ENCODE data around the gene TPX2. TPM values are rescaled to one million over a fixed set of nuclear protein-coding genes. Genes with fewer than 3 reads are reported as not detected.

TPX2 gene
- total and polyA plus RNA-seq, 3 experiments from 2014 or later = 1.1 to 62.7 (median 60.3) TPM

- POLR2A ChIA-PET = no interaction called here
- no peak overlapping the region for H3K27ac Mint-ChIP-seq
Observed at GRCh38 chr20:31833130-31833930, 94.2 kb downstream of the TPX2 start.

GRCh38 chr20:31833931-31834521 is 94.9 kb downstream of the TPX2 start:
- CTCF ChIA-PET = interaction anchor here (1.9 to 6.2 kb wide), 2 partner anchors 12 to 13 kb away, joined by 9 to 30 read pairs; no protein-coding TSS in a partner anchor
- H3K27ac Mint-ChIP-seq = peak overlapping the region in 1 of 8 donors; percentile 60
- Histone ChIP-seq H3K4me1 (ENCODE audit: insufficient read depth, low read length) (peaks cover 9% of the 10 kb centered on the region), H3K27ac (ENCODE audit: low read depth, low read length) (no peak overlapping the region), H3K36me3 (ENCODE audit: insufficient read depth, low read length) (no peaks in the 10 kb centered on the region), H3K9me3 (ENCODE audit: low read length) (no peaks in the 10 kb centered on the region), H3K4me3 (ENCODE audit: low read length) (no peak overlapping the region), H3K27me3 (ENCODE audit: insufficient read depth, low read length, poor library complexity, severe bottlenecking) (no peaks in the 10 kb centered on the region)
- peaks cover 7 to 11% (median 10%) of the 10 kb centered on the region in 3 donors for H3K4me1 Mint-ChIP-seq
- no peak overlapping the region for H3K4me3 Mint-ChIP-seq
- H3K27me3 Mint-ChIP-seq = no peaks in the 10 kb centered on the region
- H3K36me3 Mint-ChIP-seq = no peaks in the 10 kb centered on the region
- no peak for DNase-seq
- no peaks in the 10 kb centered on the region for H3K9me3 Mint-ChIP-seq
- POLR2A ChIA-PET = no interaction called here

More at GRCh38 chr20:31833130-31833930, 94.2 kb downstream of the TPX2 start:
- Histone ChIP-seq H3K36me3 (ENCODE audit: insufficient read depth, low read length) (no peaks in the 10 kb centered on the region), H3K27me3 (ENCODE audit: insufficient read depth, low read length, poor library complexity, severe bottlenecking) (no peaks in the 10 kb centered on the region), H3K4me3 (ENCODE audit: low read length) (no peak overlapping the region), H3K27ac (ENCODE audit: low read depth, low read length) (no peak overlapping the region), H3K9me3 (ENCODE audit: low read length) (no peaks in the 10 kb centered on the region), H3K4me1 (ENCODE audit: insufficient read depth, low read length) (peaks cover 9% of the 10 kb centered on the region)
- peaks cover 7 to 11% (median 10%) of the 10 kb centered on the region in 3 donors for H3K4me1 Mint-ChIP-seq
- peak; percentile 11 to 70 (median 48) for DNase-seq
- H3K4me3 Mint-ChIP-seq = no peak overlapping the region
- H3K9me3 Mint-ChIP-seq = no peaks in the 10 kb centered on the region
- CTCF ChIA-PET = interaction anchor here (1.9 to 6.2 kb wide), 2 partner anchors 11 to 14 kb away, joined by 9 to 30 read pairs; no protein-coding TSS in a partner anchor
- H3K27me3 Mint-ChIP-seq = no peaks in the 10 kb centered on the region
- H3K36me3 Mint-ChIP-seq = no peaks in the 10 kb centered on the region

GRCh38 chr20:31835554-31835953 is 96.5 kb downstream of the TPX2 start:
- Histone ChIP-seq H3K9me3 (ENCODE audit: low read length) (no peaks in the 10 kb centered on the region), H3K27ac (ENCODE audit: low read depth, low read length) (no peak overlapping the region), H3K27me3 (ENCODE audit: insufficient read depth, low read length, poor library complexity, severe bottlenecking) (no peaks in the 10 kb centered on the region), H3K4me3 (ENCODE audit: low read length) (no peak overlapping the region), H3K36me3 (ENCODE audit: insufficient read depth, low read length) (no peaks in the 10 kb centered on the region), H3K4me1 (ENCODE audit: insufficient read depth, low read length) (peaks cover 9% of the 10 kb centered on the region)
- peaks cover 7 to 11% (median 10%) of the 10 kb centered on the region in 3 donors for H3K4me1 Mint-ChIP-seq
- no peaks in the 10 kb centered on the region for H3K9me3 Mint-ChIP-seq
- CTCF ChIA-PET = interaction anchor here (1.1 to 6.2 kb wide), 2 partner anchors 12 kb away, joined by 3 to 30 read pairs; no protein-coding TSS in a partner anchor
- H3K27me3 Mint-ChIP-seq = no peaks in the 10 kb centered on the region
- H3K4me3 Mint-ChIP-seq = no peak overlapping the region
- H3K36me3 Mint-ChIP-seq = no peaks in the 10 kb centered on the region
- DNase-seq = no peak
- POLR2A ChIA-PET = no interaction called here
- H3K27ac Mint-ChIP-seq = peak overlapping the region in 1 of 8 donors; percentile 19

- Mint-ChIP-seq H3K4me3 (peak overlapping the region in 1 of 7 donors; percentile 44), H3K27me3 (no peaks in the 10 kb centered on the region), H3K9me3 (no peaks in the 10 kb centered on the region), H3K27ac (peak overlapping the region in 1 of 8 donors; percentile 84), H3K36me3 (no peaks in the 10 kb centered on the region), H3K4me1 (peaks cover 7 to 11% (median 10%) of the 10 kb centered on the region in 3 donors)
- Histone ChIP-seq H3K27ac (ENCODE audit: low read depth, low read length) (no peak overlapping the region), H3K4me3 (ENCODE audit: low read length) (no peak overlapping the region), H3K4me1 (ENCODE audit: insufficient read depth, low read length) (peaks cover 9% of the 10 kb centered on the region), H3K36me3 (ENCODE audit: insufficient read depth, low read length) (no peaks in the 10 kb centered on the region), H3K27me3 (ENCODE audit: insufficient read depth, low read length, poor library complexity, severe bottlenecking) (no peaks in the 10 kb centered on the region), H3K9me3 (ENCODE audit: low read length) (no peaks in the 10 kb centered on the region)
- CTCF ChIA-PET = interaction anchor here (1.1 to 6.2 kb wide), 3 partner anchors 11 to 14 kb away, joined by 3 to 30 read pairs (median 7); no protein-coding TSS in a partner anchor
- no peak for DNase-seq
- POLR2A ChIA-PET = no interaction called here
Observed at GRCh38 chr20:31835977-31836852, 97.1 kb downstream of the TPX2 start.

- H3K36me3 Mint-ChIP-seq = no peaks in the 10 kb centered on the region
- no peaks in the 10 kb centered on the region for H3K27me3 Mint-ChIP-seq
- Histone ChIP-seq H3K27me3 (ENCODE audit: insufficient read depth, low read length, poor library complexity, severe bottlenecking) (no peaks in the 10 kb centered on the region), H3K4me1 (ENCODE audit: insufficient read depth, low read length) (peaks cover 9% of the 10 kb centered on the region), H3K27ac (ENCODE audit: low read depth, low read length) (no peak overlapping the region), H3K4me3 (ENCODE audit: low read length) (no peak overlapping the region), H3K36me3 (ENCODE audit: insufficient read depth, low read length) (no peaks in the 10 kb centered on the region), H3K9me3 (ENCODE audit: low read length) (no peaks in the 10 kb centered on the region)
- H3K9me3 Mint-ChIP-seq = no peaks in the 10 kb centered on the region
- H3K4me3 Mint-ChIP-seq = no peak overlapping the region
- ChIA-PET CTCF (interaction anchor here (1.1 to 6.2 kb wide), 3 partner anchors 10 to 15 kb away, joined by 3 to 30 read pairs (median 7); no protein-coding TSS in a partner anchor), POLR2A (interaction anchor here (0.6 kb wide), 1 partner anchor 43 kb away, joined by 5 read pairs; no protein-coding TSS in a partner anchor)
- DNase-seq = no peak
- no peak overlapping the region for H3K27ac Mint-ChIP-seq
- H3K4me1 Mint-ChIP-seq = peaks cover 7 to 11% (median 10%) of the 10 kb centered on the region in 3 donors
Observed at GRCh38 chr20:31836853-31837608, 97.9 kb downstream of the TPX2 start.

GRCh38 chr20:31837896-31838397 is 98.9 kb downstream of the TPX2 start:
- H3K36me3 ChIP-seq (ENCODE audit: insufficient read depth, low read length) = no peaks in the 10 kb centered on the region
- H3K4me1 ChIP-seq (ENCODE audit: insufficient read depth, low read length) = peaks cover 9% of the 10 kb centered on the region
- H3K9me3 ChIP-seq (ENCODE audit: low read length) = no peaks in the 10 kb centered on the region
- Mint-ChIP-seq H3K27me3 (no peaks in the 10 kb centered on the region), H3K4me1 (peaks cover 7 to 11% (median 10%) of the 10 kb centered on the region in 3 donors), H3K36me3 (no peaks in the 10 kb centered on the region), H3K4me3 (no peak overlapping the region), H3K27ac (no peak overlapping the region), H3K9me3 (no peaks in the 10 kb centered on the region)
- no peak overlapping the region for H3K27ac ChIP-seq (ENCODE audit: low read depth, low read length)
- no peaks in the 10 kb centered on the region for H3K27me3 ChIP-seq (ENCODE audit: insufficient read depth, low read length, poor library complexity, severe bottlenecking)
- ChIA-PET CTCF (interaction anchor here (0.6 to 6.2 kb wide), 4 partner anchors 9 to 16 kb away, joined by 3 to 30 read pairs (median 6); no protein-coding TSS in a partner anchor), POLR2A (no interaction called here)
- no peak overlapping the region for H3K4me3 ChIP-seq (ENCODE audit: low read length)
- DNase-seq = no peak

- ChIA-PET CTCF (interaction anchor here (1.1 to 6.2 kb wide), 3 partner anchors 8 to 14 kb away, joined by 4 to 30 read pairs (median 6); no protein-coding TSS in a partner anchor), POLR2A (no interaction called here)
- H3K4me1 Mint-ChIP-seq = peaks cover 7 to 10% (median 7%) of the 10 kb centered on the region in 3 donors
- H3K27me3 Mint-ChIP-seq = no peaks in the 10 kb centered on the region
- Histone ChIP-seq H3K4me3 (ENCODE audit: low read length) (no peak overlapping the region), H3K36me3 (ENCODE audit: insufficient read depth, low read length) (no peaks in the 10 kb centered on the region), H3K9me3 (ENCODE audit: low read length) (no peaks in the 10 kb centered on the region), H3K27ac (ENCODE audit: low read depth, low read length) (no peak overlapping the region), H3K4me1 (ENCODE audit: insufficient read depth, low read length) (peaks cover 9% of the 10 kb centered on the region), H3K27me3 (ENCODE audit: insufficient read depth, low read length, poor library complexity, severe bottlenecking) (no peaks in the 10 kb centered on the region)
- H3K9me3 Mint-ChIP-seq = no peaks in the 10 kb centered on the region
- no peaks in the 10 kb centered on the region for H3K36me3 Mint-ChIP-seq
- no peak overlapping the region for H3K4me3 Mint-ChIP-seq
- DNase-seq = no peak
- no peak overlapping the region for H3K27ac Mint-ChIP-seq
Observed at GRCh38 chr20:31838646-31839292, 99.7 kb downstream of the TPX2 start.
